Activated T-helper 17 cell treated with anti-CD3 and anti-CD28 coated beads, Interleukin-2, amount 50 U/mL, for 72 hours (primary cell): ENCODE results near the gene MICU1. TPM values are rescaled to one million over a fixed set of nuclear protein-coding genes. Genes with fewer than 3 reads are reported as not detected.
A peak's percentile ranks its signal among the peaks of the same experiment; 100 is the strongest.

Source experiments
- ATAC-seq: fragments of 150-1000 bp; cut with Tn5 transposase; replicated peaks from 2 replicates; pipeline ENCODE4 v1.10.0; 2021; ENCODE audit warnings: mild to moderate bottlenecking, moderate library complexity
- H3K27ac Mint-ChIP-seq: one replicate; pipeline ENCODE4 v1.8.0; 2022; ENCODE audit warnings: mixed read lengths
- H3K27me3 Mint-ChIP-seq: one replicate; pipeline ENCODE4 v1.8.0; 2022; ENCODE audit warnings: mixed read lengths
- H3K36me3 Mint-ChIP-seq: one replicate; pipeline ENCODE4 v1.8.0; 2022; ENCODE audit warnings: low read depth, mild to moderate bottlenecking, mixed read lengths
- H3K4me1 Mint-ChIP-seq: one replicate; pipeline ENCODE4 v1.8.0; 2022; ENCODE audit warnings: mixed read lengths
- H3K4me3 Mint-ChIP-seq: one replicate; pipeline ENCODE4 v1.8.0; 2022; ENCODE audit warnings: mild to moderate bottlenecking, mixed read lengths
- H3K9me3 Mint-ChIP-seq: one replicate; pipeline ENCODE4 v1.8.0; 2022; ENCODE audit warnings: mixed read lengths
- total RNA-seq, 2 donors: library from RNA; stranded (reverse); gene quantifications; one replicate each; pipeline ENCODE4 v1.2.3, GENCODE V29; 2022

MICU1 gene
- total RNA-seq, 2 donors from 2014 or later, result 31.4 to 36.6 TPM

- H3K4me1 Mint-ChIP-seq, result peaks cover 4% of the 10 kb centered on the region
- H3K27ac Mint-ChIP-seq, result no peak overlapping the region
- no peaks in the 10 kb centered on the region for H3K27me3 Mint-ChIP-seq
- no peaks in the 10 kb centered on the region for H3K9me3 Mint-ChIP-seq
- H3K4me3 Mint-ChIP-seq, result no peak overlapping the region
- ATAC-seq, result no peak
- H3K36me3 Mint-ChIP-seq, result peaks cover 19% of the 10 kb centered on the region
Measured at GRCh38 chr10:72605122-72605521, 20.8 kb downstream of the MICU1 start.

DNA sequence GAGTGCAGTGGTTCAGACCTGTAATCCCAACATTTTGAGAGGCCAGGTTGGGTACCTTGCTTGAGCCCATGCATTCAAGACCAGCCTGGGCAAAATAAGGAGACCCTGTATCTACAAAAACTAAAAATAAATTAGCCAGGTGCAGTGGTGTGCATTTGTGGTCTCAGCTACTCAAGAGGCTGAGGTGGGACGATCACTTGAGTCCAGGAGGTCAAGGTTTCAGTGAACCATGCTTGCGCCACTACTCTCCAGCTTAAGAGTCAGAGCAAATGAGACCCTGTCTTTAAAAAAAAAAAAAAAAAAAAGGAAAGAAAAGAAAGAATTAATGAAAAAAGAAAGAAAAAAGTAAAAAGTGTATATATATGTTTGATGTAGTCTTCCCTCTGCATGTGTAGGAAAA, 24.7 kb downstream of the MICU1 start:
- Mint-ChIP-seq H3K27me3 (no peaks in the 10 kb centered on the region), H3K9me3 (no peaks in the 10 kb centered on the region), H3K4me3 (no peak overlapping the region), H3K4me1 (peaks cover 10% of the 10 kb centered on the region), H3K36me3 (peaks cover 19% of the 10 kb centered on the region), H3K27ac (no peak overlapping the region)
- no peak for ATAC-seq

- H3K9me3 Mint-ChIP-seq, result no peaks in the 10 kb centered on the region
- peaks cover 19% of the 10 kb centered on the region for H3K36me3 Mint-ChIP-seq
- no peak for ATAC-seq
- peaks cover 10% of the 10 kb centered on the region for H3K4me1 Mint-ChIP-seq
- no peak overlapping the region for H3K27ac Mint-ChIP-seq
- H3K27me3 Mint-ChIP-seq, result no peaks in the 10 kb centered on the region
- no peak overlapping the region for H3K4me3 Mint-ChIP-seq
Measured at GRCh38 chr10:72598769-72599701, 26.8 kb downstream of the MICU1 start.

- no peak overlapping the region for H3K27ac Mint-ChIP-seq
- H3K4me1 Mint-ChIP-seq, result peaks cover 10% of the 10 kb centered on the region
- H3K27me3 Mint-ChIP-seq, result no peaks in the 10 kb centered on the region
- no peak overlapping the region for H3K4me3 Mint-ChIP-seq
- no peaks in the 10 kb centered on the region for H3K9me3 Mint-ChIP-seq
- no peak for ATAC-seq
- peaks cover 19% of the 10 kb centered on the region for H3K36me3 Mint-ChIP-seq
Measured at GRCh38 chr10:72597897-72598296, 28.0 kb downstream of the MICU1 start.

- Mint-ChIP-seq H3K4me1 (peaks cover 17% of the 10 kb centered on the region), H3K27ac (no peak overlapping the region), H3K4me3 (no peak overlapping the region), H3K36me3 (peaks cover 8% of the 10 kb centered on the region), H3K9me3 (no peaks in the 10 kb centered on the region), H3K27me3 (no peaks in the 10 kb centered on the region)
- ATAC-seq, result no peak
Measured at GRCh38 chr10:72595436-72595835, 30.4 kb downstream of the MICU1 start.

DNA sequence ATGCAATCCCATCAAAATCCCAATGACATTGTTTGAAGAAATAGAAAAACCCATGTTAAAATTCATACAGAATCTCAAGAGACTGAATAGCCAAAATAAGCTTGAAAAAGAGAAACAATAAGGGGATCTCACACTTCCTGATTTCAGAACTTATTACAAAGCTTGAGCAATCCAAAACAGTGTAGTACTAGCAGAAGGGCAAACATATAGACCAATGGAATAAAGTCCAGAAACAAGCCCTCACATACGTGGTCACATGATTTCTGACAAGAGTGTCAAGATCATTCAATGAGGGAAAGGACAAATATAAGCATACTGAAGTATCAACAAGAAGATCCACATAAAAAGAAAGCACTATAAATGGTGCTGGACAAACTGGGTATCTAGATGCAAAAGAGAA, 31.9 kb downstream of the MICU1 start:
- Mint-ChIP-seq H3K4me3 (no peak overlapping the region), H3K27me3 (no peaks in the 10 kb centered on the region), H3K36me3 (no peaks in the 10 kb centered on the region), H3K27ac (no peak overlapping the region), H3K9me3 (no peaks in the 10 kb centered on the region), H3K4me1 (peaks cover 12% of the 10 kb centered on the region)
- no peak for ATAC-seq

DNA sequence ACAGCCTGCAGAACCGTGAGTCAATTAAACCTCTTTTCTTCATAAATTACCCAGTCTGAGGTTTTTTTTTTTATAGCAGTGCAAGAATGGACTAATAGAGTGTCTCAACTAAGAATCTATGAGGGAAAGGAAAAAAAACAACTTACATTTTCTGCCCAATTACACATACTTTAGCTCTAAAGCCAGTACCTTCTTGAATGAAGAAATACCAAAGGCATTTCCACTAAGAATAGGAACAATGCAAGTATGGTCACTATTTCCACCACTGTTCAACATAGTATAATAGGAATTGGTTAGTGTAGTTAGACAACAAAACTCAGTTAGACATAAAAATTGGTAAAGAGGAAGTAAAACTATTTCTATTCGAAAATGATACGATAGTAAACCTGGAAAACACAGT, 37.6 kb downstream of the MICU1 start:
- Mint-ChIP-seq H3K36me3 (no peaks in the 10 kb centered on the region), H3K27me3 (no peaks in the 10 kb centered on the region), H3K4me1 (peaks cover 11% of the 10 kb centered on the region), H3K4me3 (no peak overlapping the region), H3K9me3 (no peaks in the 10 kb centered on the region), H3K27ac (no peak overlapping the region)
- ATAC-seq, result no peak

DNA sequence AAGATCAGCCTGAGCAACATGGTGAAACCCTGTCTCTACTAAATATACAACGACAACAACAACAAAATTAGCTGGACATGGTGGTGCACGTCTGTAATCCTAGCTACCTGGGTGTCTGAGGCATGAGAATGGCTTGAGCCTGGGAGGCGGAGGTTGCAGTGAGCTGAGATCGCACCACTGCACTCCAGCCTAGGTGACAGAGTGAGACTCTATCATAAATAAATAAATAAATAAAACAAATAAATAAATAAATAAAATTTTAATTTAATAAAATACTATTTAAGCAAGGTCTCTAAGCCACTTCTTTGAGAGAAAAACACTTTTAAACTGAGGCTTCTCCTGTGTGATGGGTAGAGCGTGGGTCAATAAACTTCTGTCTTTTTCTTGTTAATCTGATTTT, 38.3 kb downstream of the MICU1 start:
- Mint-ChIP-seq H3K36me3 (peaks cover 5% of the 10 kb centered on the region), H3K27me3 (no peaks in the 10 kb centered on the region), H3K4me1 (peaks cover 11% of the 10 kb centered on the region), H3K4me3 (no peak overlapping the region), H3K27ac (no peak overlapping the region), H3K9me3 (no peaks in the 10 kb centered on the region)
- ATAC-seq, result no peak

DNA sequence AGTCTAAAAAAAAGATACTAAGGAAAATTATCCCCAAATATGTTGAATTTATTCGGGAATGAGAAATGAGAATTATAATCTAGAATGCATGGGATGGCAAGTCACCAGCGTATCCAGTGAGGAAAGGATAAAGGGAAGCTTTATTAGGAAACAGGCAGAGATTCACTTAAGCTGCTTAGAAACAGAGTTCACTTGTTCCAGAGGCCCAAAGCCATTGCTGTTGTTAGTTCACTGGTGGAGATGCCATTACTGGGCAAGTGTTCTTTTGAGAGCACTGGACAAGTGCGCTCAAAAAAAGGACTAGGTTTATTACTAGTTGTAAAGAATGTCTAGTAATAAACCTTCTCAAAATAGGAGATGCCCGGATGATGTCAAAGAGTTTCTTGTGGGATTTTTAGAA, 51.2 kb downstream of the MICU1 start:
- H3K4me3 Mint-ChIP-seq, result no peak overlapping the region
- ATAC-seq, result no peak
- H3K27ac Mint-ChIP-seq, result no peak overlapping the region
- H3K36me3 Mint-ChIP-seq, result no peaks in the 10 kb centered on the region
- H3K27me3 Mint-ChIP-seq, result no peaks in the 10 kb centered on the region
- no peaks in the 10 kb centered on the region for H3K9me3 Mint-ChIP-seq
- no peaks in the 10 kb centered on the region for H3K4me1 Mint-ChIP-seq

DNA sequence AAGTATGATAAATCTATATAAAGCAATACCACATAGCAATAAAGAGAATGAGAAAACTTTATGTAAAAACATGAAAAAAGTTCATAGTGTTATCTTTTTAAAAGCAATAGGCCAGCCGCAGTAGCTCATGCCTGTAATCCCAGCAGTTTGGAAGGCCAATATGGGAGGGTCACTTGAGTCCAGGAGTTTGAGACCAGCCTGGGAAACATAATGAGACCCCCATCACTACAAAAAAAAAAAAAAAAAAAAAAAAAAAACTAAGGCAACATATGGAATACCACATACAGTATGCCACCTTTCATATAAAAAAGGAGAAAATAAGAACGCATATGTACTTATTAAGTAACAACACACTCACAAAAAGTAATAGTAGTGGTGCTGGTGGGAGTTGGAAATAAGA, 52.8 kb downstream of the MICU1 start:
- Mint-ChIP-seq H3K4me3 (no peak overlapping the region), H3K9me3 (no peaks in the 10 kb centered on the region), H3K27me3 (no peaks in the 10 kb centered on the region), H3K36me3 (no peaks in the 10 kb centered on the region), H3K4me1 (no peaks in the 10 kb centered on the region), H3K27ac (no peak overlapping the region)
- no peak for ATAC-seq

DNA sequence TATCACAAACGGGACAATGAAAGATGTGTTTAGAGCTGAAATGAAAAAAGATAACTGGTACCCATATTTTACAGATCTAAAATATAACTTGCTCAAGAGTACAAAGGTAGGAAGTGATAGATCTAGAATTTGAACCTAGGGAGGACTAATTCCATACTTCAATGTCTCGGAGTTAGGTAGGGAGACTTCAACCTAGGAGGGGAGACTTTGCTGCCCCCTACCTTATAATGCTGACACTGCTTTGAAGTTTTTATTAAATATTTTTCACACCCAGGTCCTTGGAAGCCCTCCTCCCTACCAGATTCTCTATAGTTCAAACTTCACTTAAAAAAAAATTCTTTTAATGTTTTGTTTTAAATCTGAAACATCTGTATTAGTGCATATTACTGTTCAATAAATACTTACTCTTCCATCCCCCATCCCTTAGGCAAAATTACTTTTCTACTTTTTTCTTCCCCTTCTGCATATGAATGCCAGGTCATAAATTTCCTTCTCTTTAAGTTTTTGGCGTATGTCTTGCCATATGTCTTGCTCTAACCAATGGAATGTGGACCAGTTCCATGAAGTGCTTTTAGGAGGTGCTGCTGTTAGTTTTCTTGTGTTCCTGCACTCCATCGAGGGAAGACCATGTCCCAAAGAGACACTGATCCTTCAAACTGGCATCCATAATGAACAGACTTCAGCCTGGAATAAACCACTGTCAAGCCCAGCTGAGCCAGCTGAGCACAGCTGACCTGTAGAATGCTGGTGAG, 57.8 kb downstream of the MICU1 start:
- Mint-ChIP-seq H3K36me3 (peaks cover 35% of the 10 kb centered on the region), H3K4me1 (peaks cover 12% of the 10 kb centered on the region), H3K27me3 (no peaks in the 10 kb centered on the region), H3K4me3 (no peak overlapping the region), H3K9me3 (no peaks in the 10 kb centered on the region), H3K27ac (no peak overlapping the region)
- ATAC-seq, result no peak

DNA sequence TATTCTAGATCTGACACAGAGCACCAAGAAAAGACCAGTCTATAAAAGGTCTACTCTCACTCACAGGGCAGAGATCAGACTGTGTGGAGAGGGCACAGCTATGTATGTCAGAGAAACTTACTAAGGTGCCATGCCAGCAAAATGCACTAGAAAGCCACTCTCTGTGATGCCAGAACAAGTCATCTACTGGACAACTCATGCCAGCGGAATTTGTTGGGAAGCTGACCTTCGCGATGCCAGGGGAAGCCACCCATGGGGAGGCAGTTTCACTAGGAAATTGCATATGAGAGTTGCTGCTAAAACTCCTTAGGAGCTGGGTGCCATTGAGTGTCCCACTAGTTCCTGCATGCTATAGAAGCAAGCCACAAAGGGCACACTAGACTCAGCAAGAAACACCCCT, 58.5 kb downstream of the MICU1 start:
- Mint-ChIP-seq H3K27me3 (no peaks in the 10 kb centered on the region), H3K4me3 (no peak overlapping the region), H3K4me1 (peaks cover 19% of the 10 kb centered on the region), H3K9me3 (no peaks in the 10 kb centered on the region), H3K36me3 (peaks cover 42% of the 10 kb centered on the region), H3K27ac (no peak overlapping the region)
- ATAC-seq, result no peak

GRCh38 chr10:72564596-72564995, 61.3 kb downstream of the MICU1 start:
- Mint-ChIP-seq H3K27me3 (no peaks in the 10 kb centered on the region), H3K36me3 (peaks cover 70% of the 10 kb centered on the region), H3K27ac (peak overlapping the region; percentile 87), H3K9me3 (no peaks in the 10 kb centered on the region), H3K4me1 (peaks cover 22% of the 10 kb centered on the region), H3K4me3 (no peak overlapping the region)
- peak; percentile 80 for ATAC-seq

DNA sequence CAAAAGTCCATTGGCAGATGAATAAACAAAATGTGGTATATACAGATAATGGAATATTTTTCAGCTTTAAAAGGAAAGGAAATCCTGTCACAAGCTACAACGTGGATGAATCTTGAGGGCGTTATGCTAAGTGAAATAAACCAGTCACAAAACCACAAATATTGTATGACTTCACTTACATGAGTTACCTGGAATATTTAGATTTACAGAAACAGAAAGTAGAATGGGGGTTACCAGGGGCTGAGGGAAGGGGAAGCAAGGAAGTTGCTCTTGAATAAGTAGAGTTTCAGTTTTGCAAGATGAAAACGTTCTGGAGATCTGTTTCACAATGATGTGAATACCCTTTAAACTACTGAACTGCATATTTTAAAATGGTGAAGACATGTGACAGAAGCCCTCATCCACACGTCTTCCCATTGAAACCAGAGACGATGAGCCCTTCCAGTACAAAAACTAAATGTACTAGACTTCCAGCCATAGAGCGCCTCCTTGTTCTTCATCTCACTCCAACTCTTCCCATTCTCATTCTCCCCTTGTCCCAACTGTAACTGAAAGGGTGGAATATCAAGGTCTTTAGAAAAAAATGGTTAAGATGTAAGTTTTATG, 62.4 kb downstream of the MICU1 start:
- no peaks in the 10 kb centered on the region for H3K9me3 Mint-ChIP-seq
- no peaks in the 10 kb centered on the region for H3K27me3 Mint-ChIP-seq
- peak overlapping the region; percentile 59 for H3K4me3 Mint-ChIP-seq
- H3K4me1 Mint-ChIP-seq, result peaks cover 23% of the 10 kb centered on the region
- peaks cover 79% of the 10 kb centered on the region for H3K36me3 Mint-ChIP-seq
- H3K27ac Mint-ChIP-seq, result peak overlapping the region; percentile 82
- ATAC-seq, result peak; percentile 85
